ENCODE measurements around the gene TWIST2.

DNA sequence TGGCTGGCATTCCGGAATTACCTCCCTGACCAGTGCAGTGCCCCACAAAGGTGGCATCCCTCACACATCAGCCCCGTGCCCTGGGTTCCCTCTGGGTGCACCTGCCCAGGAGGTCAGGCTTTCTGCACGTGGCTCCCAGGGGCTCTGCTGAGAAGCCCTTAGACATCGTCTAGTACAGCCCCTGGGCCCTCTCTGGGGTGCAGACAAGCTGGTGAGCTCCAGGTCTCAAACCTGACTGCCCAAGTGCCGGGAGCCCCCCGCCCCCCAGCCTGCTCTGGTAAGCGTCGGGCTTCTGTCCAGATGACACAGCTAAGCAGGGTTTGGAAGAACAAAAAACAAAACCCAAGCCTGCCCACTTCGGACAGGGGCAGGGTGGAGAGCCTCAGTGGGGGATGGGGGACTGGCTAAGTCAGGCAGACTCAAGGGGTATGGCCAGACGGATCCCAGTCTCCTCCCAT lies 20.2 kb downstream of the TWIST2 start:
- TF ChIP-seq POLR2A (IDR thresholded peaks at IDR 0.05) = no peak
- TF ChIP-seq, protein P1, sequence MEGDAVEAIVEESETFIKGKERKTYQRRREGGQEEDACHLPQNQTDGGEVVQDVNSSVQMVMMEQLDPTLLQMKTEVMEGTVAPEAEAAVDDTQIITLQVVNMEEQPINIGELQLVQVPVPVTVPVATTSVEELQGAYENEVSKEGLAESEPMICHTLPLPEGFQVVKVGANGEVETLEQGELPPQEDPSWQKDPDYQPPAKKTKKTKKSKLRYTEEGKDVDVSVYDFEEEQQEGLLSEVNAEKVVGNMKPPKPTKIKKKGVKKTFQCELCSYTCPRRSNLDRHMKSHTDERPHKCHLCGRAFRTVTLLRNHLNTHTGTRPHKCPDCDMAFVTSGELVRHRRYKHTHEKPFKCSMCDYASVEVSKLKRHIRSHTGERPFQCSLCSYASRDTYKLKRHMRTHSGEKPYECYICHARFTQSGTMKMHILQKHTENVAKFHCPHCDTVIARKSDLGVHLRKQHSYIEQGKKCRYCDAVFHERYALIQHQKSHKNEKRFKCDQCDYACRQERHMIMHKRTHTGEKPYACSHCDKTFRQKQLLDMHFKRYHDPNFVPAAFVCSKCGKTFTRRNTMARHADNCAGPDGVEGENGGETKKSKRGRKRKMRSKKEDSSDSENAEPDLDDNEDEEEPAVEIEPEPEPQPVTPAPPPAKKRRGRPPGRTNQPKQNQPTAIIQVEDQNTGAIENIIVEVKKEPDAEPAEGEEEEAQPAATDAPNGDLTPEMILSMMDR (IDR thresholded peaks at IDR 0.05) = no peak

All from thyroid gland (tissue), 4 donors.